AG04450 (cell line): ENCODE measurements around the gene IL4R. TPM values are rescaled to one million over a fixed set of nuclear protein-coding genes. Genes with fewer than 3 reads are reported as not detected.
"Not testable (repeated sequence)": the region's sequence is repeated elsewhere in the genome, so short reads cannot be mapped to it uniquely, and the experiment has no call there.

ENCODE experiments used
- CTCF ChIA-PET: fragments of 300-600, 350-600 bp; formaldehyde crosslinking; extraction: SDS; loops from one replicate; lab custom pipeline; 2022; ENCODE audit warnings: antibody characterized with exemption, inconsistent platforms; lab: Charles Lee
- POLR2A ChIA-PET: fragments of 350-600 bp; formaldehyde crosslinking; extraction: SDS; loops from one replicate; lab custom pipeline; 2021; ENCODE audit warnings: antibody characterized with exemption, inconsistent platforms; lab: Yijun Ruan, JAX
- DNase-seq: peaks from one replicate; pipeline ENCODE4 v3.0.0-alpha.2; 2011; ENCODE audit warnings: low read depth, low spot score
- H3K27ac ChIP-seq: one replicate; pipeline ENCODE4 v1.5.1; 2012; ENCODE audit warnings: low read depth, low read length, control low read depth
- H3K27me3 ChIP-seq: one replicate; pipeline ENCODE4 v1.6.0; 2012; ENCODE audit warnings: low read length; ENCODE audit not compliant: control insufficient read depth, insufficient read depth
- H3K4me3 ChIP-seq: 2 replicates; pipeline ENCODE4 v1.5.1; 2011; ENCODE audit warnings: mild to moderate bottlenecking, low read depth, low read length, control low read depth
- H3K9me3 ChIP-seq: 2 replicates; pipeline ENCODE4 v1.5.1; 2012; ENCODE audit warnings: low read length; ENCODE audit not compliant: control insufficient read depth, insufficient read depth
- CTCF ChIP-seq: IDR thresholded peaks from 2 replicates; pipeline ENCODE4 v1.5.1; 2011; ENCODE audit warnings: low read depth, low read length, control low read depth, inconsistent platforms
- polyA plus RNA-seq: library from polyadenylated mRNA; depleted of rRNA; stranded (reverse); fragments of >200 nt; gene quantifications from 2 replicates; pipeline ENCODE4 v1.2.3, GENCODE V29; 2011

The IL4R gene
- polyA plus RNA-seq, 1 experiment = 31.1 TPM

GRCh38 chr16:27273330-27273669, 40.5 kb upstream of the IL4R start:
- no peak overlapping the region for H3K4me3 ChIP-seq
- peaks cover 3% of the 10 kb centered on the region; the same call in 1 of the 2 replicates for H3K9me3 ChIP-seq
- no peak for TF ChIP-seq CTCF
- DNase-seq = no peak
- POLR2A ChIA-PET = interaction anchor here (0.6 kb wide), 1 partner anchor 13 kb away, joined by 4 read pairs; no protein-coding TSS in a partner anchor
- CTCF ChIA-PET = interaction anchor here (0.5 kb wide), 1 partner anchor 102 kb away, joined by 4 read pairs; no protein-coding TSS in a partner anchor
- peak overlapping the region; percentile 21 for H3K27ac ChIP-seq
- H3K27me3 ChIP-seq = no peaks in the 10 kb centered on the region

- TF ChIP-seq CTCF = no peak
- Histone ChIP-seq H3K27me3 (no peaks in the 10 kb centered on the region), H3K9me3 (no peaks in the 10 kb centered on the region; the same call in 1 of the 2 replicates), H3K4me3 (no peak overlapping the region), H3K27ac (peak overlapping the region; percentile 21)
- POLR2A ChIA-PET = interaction anchor here (0.6 kb wide), 1 partner anchor 12 kb away, joined by 4 read pairs; no protein-coding TSS in a partner anchor
- no peak for DNase-seq
- CTCF ChIA-PET = interaction anchor here (0.5 to 0.7 kb wide), 2 partner anchors 39 to 102 kb away, joined by 4 read pairs; no protein-coding TSS in a partner anchor
Measured at GRCh38 chr16:27273670-27274423, 39.9 kb upstream of the IL4R start.

- POLR2A ChIA-PET = not testable (repeated sequence)
- CTCF ChIA-PET = interaction anchor here (0.7 kb wide), 1 partner anchor 40 kb away, joined by 4 read pairs; no protein-coding TSS in a partner anchor
Measured at GRCh38 chr16:27274424-27274874, 39.3 kb upstream of the IL4R start.

GRCh38 chr16:27275394-27275793, 38.4 kb upstream of the IL4R start:
- Histone ChIP-seq H3K4me3 (no peak overlapping the region), H3K27ac (no peak overlapping the region), H3K9me3 (no peaks in the 10 kb centered on the region), H3K27me3 (no peaks in the 10 kb centered on the region)
- no peak for DNase-seq
- CTCF ChIA-PET = no interaction called here
- no peak for TF ChIP-seq CTCF
- POLR2A ChIA-PET = interaction anchor here (1.2 kb wide), 1 partner anchor 93 kb away, joined by 3 read pairs; no protein-coding TSS in a partner anchor

More at GRCh38 chr16:27274424-27274874, 39.3 kb upstream of the IL4R start:
- not testable (repeated sequence) for H3K9me3 ChIP-seq, H3K27me3 ChIP-seq, H3K27ac ChIP-seq, H3K4me3 ChIP-seq, DNase-seq

- Histone ChIP-seq H3K9me3 (peaks cover 6% of the 10 kb centered on the region; the same call in 1 of the 2 replicates), H3K4me3 (no peak overlapping the region), H3K27ac (no peak overlapping the region), H3K27me3 (no peaks in the 10 kb centered on the region)
- ChIA-PET POLR2A (no interaction called here), CTCF (no interaction called here)
- TF ChIP-seq CTCF = no peak
- no peak for DNase-seq
Measured at GRCh38 chr16:27281243-27281642, 32.5 kb upstream of the IL4R start.
